C4-2B (cell line): Measurements from ENCODE around the gene NFYB.

Experiments used
- ZFX ChIP-seq: fragments of 450-650 bp; IDR thresholded peaks from 2 replicates; pipeline ENCODE4 v1.6.1; 2017
- TF ChIP-seq, protein P1 (sequence below): fragments of 450-650 bp; conservative IDR thresholded peaks from 2 replicates; pipeline ENCODE4 v1.5.1; 2017; ENCODE audit warnings: mild to moderate bottlenecking

DNA sequence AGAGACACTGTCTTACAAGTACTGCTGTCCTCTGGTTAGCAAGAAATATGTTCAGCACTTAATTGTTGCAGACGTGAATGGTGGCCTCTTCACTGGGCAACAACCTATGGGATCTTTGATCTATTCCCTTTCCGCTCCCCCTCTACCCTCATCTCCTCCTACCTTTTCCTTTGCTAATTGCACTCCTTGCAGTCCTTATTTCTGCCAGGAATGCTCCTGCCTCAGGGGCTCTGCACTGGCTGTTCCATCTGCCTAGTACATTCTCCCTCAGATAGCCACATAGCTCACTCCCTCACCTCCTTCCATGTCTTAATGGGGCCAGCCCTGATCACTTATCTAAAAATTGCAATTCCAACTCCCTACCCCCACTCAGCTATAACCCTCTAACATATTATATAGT is 4.5 kb upstream of the NFYB start:
- TF ChIP-seq, protein P1, sequence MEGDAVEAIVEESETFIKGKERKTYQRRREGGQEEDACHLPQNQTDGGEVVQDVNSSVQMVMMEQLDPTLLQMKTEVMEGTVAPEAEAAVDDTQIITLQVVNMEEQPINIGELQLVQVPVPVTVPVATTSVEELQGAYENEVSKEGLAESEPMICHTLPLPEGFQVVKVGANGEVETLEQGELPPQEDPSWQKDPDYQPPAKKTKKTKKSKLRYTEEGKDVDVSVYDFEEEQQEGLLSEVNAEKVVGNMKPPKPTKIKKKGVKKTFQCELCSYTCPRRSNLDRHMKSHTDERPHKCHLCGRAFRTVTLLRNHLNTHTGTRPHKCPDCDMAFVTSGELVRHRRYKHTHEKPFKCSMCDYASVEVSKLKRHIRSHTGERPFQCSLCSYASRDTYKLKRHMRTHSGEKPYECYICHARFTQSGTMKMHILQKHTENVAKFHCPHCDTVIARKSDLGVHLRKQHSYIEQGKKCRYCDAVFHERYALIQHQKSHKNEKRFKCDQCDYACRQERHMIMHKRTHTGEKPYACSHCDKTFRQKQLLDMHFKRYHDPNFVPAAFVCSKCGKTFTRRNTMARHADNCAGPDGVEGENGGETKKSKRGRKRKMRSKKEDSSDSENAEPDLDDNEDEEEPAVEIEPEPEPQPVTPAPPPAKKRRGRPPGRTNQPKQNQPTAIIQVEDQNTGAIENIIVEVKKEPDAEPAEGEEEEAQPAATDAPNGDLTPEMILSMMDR, result no peak
- no peak for TF ChIP-seq ZFX
